HepG2 (cell line): ENCODE results near the gene KDM3B. TPM values are rescaled to one million over a fixed set of nuclear protein-coding genes. Genes with fewer than 3 reads are reported as not detected.
A peak's percentile ranks its signal among the peaks of the same experiment; 100 is the strongest.

Source experiments
- AFF4 ChIP-seq: sonication (generic); formaldehyde crosslinking; IDR thresholded peaks from 2 replicates; pipeline ENCODE4 v1.4.0; 2020; ENCODE audit warnings: missing genetic modification reagents
- GLI4 ChIP-seq: sonication (generic); formaldehyde crosslinking; IDR thresholded peaks from 2 replicates; pipeline ENCODE4 v1.5.1; 2020; ENCODE audit warnings: missing genetic modification reagents, mild to moderate bottlenecking, moderate library complexity, borderline replicate concordance
- KDM2A ChIP-seq: sonication (generic); formaldehyde crosslinking; IDR thresholded peaks from 2 replicates; pipeline ENCODE4 v1.4.0; 2020; ENCODE audit warnings: low read depth, missing genetic modification reagents, borderline replicate concordance
- RARG ChIP-seq: sonication (generic); formaldehyde crosslinking; IDR thresholded peaks from 2 replicates; pipeline ENCODE4 v1.4.0; 2020; ENCODE audit warnings: low read depth, mild to moderate bottlenecking, missing genetic modification reagents
- SUZ12 ChIP-seq: fragments of 150-350 bp; IDR thresholded peaks from 2 replicates; pipeline ENCODE4 v1.6.1; 2014; ENCODE audit warnings: low read depth, low read length
- TRAFD1 ChIP-seq: sonication (generic); formaldehyde crosslinking; IDR thresholded peaks from 2 replicates; pipeline ENCODE4 v1.5.1; 2020; ENCODE audit warnings: missing genetic modification reagents, mild to moderate bottlenecking, borderline replicate concordance
- ZMYM3 ChIP-seq: sonication (generic); formaldehyde crosslinking; IDR thresholded peaks from 2 replicates; pipeline ENCODE4 v1.5.1; 2020; ENCODE audit warnings: mild to moderate bottlenecking, missing genetic modification reagents
- ZSCAN29 ChIP-seq: sonication (generic); formaldehyde crosslinking; conservative IDR thresholded peaks from 2 replicates; pipeline ENCODE4 v1.4.0; 2020; ENCODE audit warnings: mild to moderate bottlenecking, missing genetic modification reagents
- polyA plus RNA-seq, 8 experiments: library from polyadenylated mRNA; depleted of rRNA in 3 of 8; stranded (reverse) in 7 of 8; unstranded in 1 of 8; fragments of >200 nt; fragmentation: Illumina TruSeq in 4 of 8; extraction: Trizol in 4 of 8; gene quantifications; 2 replicates each; pipeline versions ENCODE4 v1.2.1 to v1.2.3, GENCODE V29; 2011 to 2016; ENCODE audit warnings: low read depth in 4 of 8, missing spikeins in 1 of 8, mixed read lengths in 1 of 8; ENCODE audit not compliant: insufficient read depth in 1 of 8
- total RNA-seq, 5 experiments: library from RNA; depleted of rRNA; stranded (reverse); fragments of >200 nt; fragmentation: Illumina TruSeq; extraction: Trizol; gene quantifications; 2 replicates each; pipeline ENCODE4 v1.2.3, GENCODE V29; 2016; ENCODE audit warnings: low read depth in 1 of 5
- TF ChIP-seq, protein P1 (sequence below): sonication (generic); formaldehyde crosslinking; IDR thresholded peaks from one replicate; pipeline ENCODE4 v1.5.1; 2020; ENCODE audit warnings: mild to moderate bottlenecking, missing genetic modification reagents; ENCODE audit errors: not compliant biosample characterization
- TF ChIP-seq, protein P2 (sequence below): sonication (generic); formaldehyde crosslinking; IDR thresholded peaks from 2 replicates; pipeline ENCODE4 v1.8.0; 2022; ENCODE audit warnings: mild to moderate bottlenecking, missing genetic modification reagents
- TF ChIP-seq, protein P3 (sequence below): sonication (generic); formaldehyde crosslinking; IDR thresholded peaks from 2 replicates; pipeline ENCODE4 v1.4.0; 2020; ENCODE audit warnings: missing genetic modification reagents

Gene KDM3B
- total and polyA plus RNA-seq, 2 of the 13 experiments (the other 11 are each of a cell fraction or from before 2014, with no cell fraction given) = 19.7 to 34.3 TPM

DNA sequence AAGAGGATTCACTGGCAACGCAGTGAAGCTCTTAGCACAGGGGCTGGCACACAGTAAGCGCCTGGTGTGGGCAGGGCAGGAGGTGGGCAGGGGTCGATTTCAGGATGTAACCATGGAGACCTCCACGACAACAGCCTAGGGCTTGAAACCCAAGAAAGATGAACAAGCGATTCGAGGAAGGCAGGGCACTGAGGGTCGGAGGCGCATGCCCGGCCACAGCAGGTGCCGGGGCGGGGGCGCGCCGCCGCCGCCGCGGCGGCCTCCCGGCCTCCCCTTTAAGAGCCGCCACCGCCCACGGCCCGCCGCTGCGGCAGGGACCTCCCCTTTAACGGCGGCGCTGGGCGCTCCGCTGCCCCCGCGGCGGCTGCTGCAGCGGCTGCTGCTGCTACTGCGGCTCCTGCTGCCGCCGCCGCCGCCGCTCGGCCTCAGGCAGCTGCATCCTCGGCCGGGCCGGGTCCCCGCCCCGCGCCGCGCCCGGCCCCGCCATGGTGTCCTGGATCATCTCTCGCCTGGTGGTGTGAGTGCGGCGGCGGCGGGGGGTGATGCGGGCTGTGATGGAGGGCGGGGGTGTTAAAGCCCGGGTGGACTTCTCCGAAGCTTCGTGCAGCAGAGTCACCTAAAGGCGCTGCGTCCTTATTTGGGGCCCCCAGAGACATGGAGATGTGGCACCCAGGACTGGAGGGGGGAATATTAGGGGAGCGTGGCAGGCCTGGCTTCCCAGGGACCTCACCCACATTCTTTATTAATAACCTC lies 86.4 kb downstream of the KDM3B start, which contains the start of gene REEP2 (continued):
- TF ChIP-seq, protein P1, sequence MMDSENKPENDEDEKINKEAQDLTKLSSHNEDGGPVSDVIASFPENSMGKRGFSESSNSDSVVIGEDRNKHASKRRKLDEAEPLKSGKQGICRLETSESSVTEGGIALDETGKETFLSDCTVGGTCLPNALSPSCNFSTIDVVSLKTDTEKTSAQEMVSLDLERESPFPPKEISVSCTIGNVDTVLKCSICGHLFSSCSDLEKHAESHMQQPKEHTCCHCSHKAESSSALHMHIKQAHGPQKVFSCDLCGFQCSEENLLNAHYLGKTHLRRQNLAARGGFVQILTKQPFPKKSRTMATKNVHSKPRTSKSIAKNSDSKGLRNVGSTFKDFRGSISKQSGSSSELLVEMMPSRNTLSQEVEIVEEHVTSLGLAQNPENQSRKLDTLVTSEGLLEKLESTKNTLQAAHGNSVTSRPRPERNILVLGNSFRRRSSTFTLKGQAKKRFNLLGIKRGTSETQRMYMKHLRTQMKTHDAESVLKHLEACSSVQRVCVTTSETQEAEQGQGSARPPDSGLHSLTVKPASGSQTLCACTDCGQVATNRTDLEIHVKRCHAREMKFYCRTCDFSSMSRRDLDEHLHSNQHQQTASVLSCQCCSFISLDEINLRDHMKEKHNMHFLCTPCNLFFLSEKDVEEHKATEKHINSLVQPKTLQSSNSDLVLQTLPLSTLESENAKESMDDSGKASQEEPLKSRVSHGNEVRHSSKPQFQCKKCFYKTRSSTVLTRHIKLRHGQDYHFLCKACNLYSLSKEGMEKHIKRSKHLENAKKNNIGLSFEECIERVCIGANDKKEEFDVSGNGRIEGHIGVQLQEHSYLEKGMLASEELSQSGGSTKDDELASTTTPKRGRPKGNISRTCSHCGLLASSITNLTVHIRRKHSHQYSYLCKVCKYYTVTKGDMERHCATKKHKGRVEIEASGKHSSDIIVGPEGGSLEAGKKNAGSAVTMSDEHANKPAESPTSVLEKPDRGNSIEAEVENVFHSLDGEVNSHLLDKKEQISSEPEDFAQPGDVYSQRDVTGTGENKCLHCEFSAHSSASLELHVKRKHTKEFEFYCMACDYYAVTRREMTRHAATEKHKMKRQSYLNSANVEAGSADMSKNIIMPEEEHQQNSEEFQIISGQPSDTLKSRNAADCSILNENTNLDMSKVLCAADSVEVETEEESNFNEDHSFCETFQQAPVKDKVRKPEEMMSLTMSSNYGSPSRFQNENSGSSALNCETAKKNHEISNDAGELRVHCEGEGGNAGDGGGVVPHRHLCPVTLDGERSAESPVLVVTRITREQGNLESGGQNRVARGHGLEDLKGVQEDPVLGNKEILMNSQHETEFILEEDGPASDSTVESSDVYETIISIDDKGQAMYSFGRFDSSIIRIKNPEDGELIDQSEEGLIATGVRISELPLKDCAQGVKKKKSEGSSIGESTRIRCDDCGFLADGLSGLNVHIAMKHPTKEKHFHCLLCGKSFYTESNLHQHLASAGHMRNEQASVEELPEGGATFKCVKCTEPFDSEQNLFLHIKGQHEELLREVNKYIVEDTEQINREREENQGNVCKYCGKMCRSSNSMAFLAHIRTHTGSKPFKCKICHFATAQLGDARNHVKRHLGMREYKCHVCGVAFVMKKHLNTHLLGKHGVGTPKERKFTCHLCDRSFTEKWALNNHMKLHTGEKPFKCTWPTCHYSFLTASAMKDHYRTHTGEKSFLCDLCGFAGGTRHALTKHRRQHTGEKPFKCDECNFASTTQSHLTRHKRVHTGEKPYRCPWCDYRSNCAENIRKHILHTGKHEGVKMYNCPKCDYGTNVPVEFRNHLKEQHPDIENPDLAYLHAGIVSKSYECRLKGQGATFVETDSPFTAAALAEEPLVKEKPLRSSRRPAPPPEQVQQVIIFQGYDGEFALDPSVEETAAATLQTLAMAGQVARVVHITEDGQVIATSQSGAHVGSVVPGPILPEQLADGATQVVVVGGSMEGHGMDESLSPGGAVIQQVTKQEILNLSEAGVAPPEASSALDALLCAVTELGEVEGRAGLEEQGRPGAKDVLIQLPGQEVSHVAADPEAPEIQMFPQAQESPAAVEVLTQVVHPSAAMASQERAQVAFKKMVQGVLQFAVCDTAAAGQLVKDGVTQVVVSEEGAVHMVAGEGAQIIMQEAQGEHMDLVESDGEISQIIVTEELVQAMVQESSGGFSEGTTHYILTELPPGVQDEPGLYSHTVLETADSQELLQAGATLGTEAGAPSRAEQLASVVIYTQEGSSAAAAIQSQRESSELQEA = no peak
- TF ChIP-seq, protein P2, sequence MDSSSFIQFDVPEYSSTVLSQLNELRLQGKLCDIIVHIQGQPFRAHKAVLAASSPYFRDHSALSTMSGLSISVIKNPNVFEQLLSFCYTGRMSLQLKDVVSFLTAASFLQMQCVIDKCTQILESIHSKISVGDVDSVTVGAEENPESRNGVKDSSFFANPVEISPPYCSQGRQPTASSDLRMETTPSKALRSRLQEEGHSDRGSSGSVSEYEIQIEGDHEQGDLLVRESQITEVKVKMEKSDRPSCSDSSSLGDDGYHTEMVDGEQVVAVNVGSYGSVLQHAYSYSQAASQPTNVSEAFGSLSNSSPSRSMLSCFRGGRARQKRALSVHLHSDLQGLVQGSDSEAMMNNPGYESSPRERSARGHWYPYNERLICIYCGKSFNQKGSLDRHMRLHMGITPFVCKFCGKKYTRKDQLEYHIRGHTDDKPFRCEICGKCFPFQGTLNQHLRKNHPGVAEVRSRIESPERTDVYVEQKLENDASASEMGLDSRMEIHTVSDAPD (CRISPR knock-in tag) = no peak
- no peak for TF ChIP-seq RARG
- TF ChIP-seq ZMYM3 = no peak
- no peak for TF ChIP-seq AFF4
- no peak for TF ChIP-seq ZSCAN29 (CRISPR knock-in tag)
- peak; percentile 34; the same call in 1 of the 2 replicates for TF ChIP-seq KDM2A (CRISPR knock-in tag)
- TF ChIP-seq TRAFD1 = no peak
- no peak for TF ChIP-seq SUZ12
- TF ChIP-seq GLI4 (CRISPR knock-in tag) = no peak
- TF ChIP-seq, protein P3, sequence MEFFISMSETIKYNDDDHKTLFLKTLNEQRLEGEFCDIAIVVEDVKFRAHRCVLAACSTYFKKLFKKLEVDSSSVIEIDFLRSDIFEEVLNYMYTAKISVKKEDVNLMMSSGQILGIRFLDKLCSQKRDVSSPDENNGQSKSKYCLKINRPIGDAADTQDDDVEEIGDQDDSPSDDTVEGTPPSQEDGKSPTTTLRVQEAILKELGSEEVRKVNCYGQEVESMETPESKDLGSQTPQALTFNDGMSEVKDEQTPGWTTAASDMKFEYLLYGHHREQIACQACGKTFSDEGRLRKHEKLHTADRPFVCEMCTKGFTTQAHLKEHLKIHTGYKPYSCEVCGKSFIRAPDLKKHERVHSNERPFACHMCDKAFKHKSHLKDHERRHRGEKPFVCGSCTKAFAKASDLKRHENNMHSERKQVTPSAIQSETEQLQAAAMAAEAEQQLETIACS = 0 out of 2 replicates have a peak, but pooled peaks have one; percentile 23
